GM18873 (cell line): Measurements from ENCODE around the gene FSTL1.

Experiments used
- ATAC-seq: cut with Tn5 transposase; IDR thresholded peaks from one replicate; pipeline ENCODE4 v1.9.1; 2021; ENCODE audit warnings: mild to moderate bottlenecking, moderate library complexity, moderate number of reproducible peaks; ENCODE audit not compliant: unreplicated experiment, low FRiP score

The FSTL1 gene

DNA sequence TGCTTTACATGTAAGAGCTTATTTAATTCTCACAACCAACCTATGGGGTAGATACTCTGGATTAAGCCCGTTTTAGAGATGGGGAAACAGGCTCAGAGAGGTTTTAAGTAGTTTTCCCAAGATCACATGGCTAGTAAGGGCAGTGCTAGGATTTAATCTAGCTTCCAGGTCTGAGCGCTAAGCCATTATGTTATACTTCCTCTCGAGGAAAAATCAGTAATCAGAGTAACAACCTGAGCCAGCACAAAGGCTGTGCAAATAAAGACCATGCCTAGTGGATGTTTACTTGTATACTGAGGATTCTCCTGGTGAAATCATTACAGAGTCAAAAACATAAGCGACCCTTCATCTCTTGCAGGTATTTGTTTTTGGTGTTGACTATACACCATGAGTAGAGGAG is 9.0 kb downstream of the FSTL1 start:
- no peak for ATAC-seq

DNA sequence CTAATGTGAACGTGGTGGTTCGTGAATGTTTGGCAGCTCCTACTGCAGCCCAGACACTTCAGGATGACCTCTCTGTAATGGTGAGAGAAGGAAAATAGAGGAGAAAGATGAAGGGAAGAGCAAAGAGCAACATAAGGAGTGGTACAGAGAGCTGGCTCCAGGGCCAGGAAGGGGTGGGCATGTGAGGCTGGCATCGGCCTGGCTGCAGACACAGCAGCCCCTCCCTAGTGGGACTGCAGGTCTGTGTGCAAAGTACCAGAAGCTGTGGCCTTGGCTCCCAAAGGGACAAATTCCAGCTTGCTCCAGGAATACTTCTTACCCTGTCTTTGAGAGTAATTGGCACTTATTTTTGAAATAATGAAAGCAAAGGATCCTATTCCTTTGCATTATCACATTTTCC is 10.0 kb downstream of the FSTL1 start:
- no peak for ATAC-seq

DNA sequence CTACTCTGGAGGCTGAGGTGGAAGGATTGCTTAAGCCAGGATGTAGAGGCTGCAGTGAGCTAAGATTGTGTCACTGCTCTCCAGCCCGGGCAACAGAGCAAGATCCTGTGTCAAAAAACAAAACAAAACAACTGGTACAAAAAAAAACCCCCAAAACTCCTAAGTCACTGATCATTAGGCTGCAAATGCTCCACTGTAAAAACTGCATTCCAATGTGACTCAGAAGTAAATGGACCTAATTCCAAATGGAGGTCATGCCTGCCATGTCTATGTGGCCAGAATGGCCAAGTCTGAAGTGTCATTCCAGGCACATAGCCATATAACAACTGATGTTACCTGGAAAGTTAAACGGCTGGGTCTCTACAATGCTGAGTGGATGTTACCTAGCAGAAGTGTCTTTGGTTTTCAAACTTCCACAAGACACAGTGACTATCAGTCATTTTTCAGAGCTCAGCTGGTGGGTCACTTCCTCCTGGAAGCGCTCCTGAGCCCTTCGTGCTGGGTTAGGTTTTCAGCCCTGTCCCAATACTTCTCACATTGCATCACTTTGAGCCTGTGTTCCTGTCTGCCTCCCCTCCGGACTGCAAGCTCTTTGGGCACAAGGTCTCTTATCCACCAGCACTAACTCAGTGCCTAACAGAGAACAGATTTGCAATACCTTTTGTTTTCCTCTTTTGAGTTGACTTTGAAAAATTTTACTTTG is 10.6 kb downstream of the FSTL1 start:
- no peak for ATAC-seq

DNA sequence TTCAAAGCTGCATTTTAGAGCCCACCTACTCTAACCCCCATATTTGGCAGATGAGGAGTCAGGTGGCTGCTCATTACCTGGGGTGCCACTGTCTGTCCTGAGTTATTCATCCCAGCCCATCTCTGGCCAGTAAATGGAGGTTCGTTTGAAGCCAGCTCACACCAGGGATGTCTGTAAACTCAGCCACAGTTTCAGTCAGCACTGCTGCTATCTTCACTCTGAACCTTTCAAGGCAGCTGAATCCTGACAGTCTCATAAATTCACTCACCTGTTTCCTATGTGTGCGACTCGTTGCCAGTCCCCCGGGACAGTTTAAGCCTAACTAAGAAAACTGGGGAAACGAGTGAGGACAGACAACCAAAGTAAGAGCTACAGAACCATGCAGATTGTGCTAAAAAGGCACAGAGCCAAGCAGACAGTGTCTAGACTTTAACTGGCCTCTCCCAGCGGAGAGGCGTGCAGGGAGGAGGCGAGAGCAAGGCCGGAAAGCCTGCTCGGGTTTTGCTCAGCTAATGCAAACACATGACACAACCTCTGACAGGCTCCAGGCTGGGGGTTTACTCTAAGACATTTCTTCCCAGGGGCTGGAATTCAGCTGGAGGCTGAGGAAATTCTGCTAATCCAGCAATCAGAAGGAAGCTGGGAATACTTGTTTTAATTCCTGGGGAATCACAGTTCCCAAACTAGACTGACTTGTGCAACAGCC is 12.0 kb downstream of the FSTL1 start:
- ATAC-seq: no peak

DNA sequence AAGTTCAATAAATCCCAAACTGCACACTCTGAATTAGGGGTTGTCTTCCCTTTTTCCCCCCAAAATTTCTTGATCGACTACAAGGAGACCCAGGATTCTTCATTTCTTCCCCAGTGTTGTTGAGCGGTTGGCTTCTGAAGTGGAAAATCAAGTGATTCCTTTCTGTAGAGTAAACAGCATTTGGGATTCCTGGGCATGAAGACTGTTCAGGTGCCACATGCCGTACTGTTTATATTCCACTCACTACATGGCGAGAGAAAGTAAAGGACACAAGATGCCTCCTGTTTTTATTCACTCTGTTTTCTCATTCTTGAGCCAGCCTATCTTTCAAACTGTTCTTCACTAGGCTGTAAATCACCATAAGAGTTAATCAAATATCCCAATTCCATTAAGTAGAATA is 12.6 kb downstream of the FSTL1 start:
- ATAC-seq: no peak

DNA sequence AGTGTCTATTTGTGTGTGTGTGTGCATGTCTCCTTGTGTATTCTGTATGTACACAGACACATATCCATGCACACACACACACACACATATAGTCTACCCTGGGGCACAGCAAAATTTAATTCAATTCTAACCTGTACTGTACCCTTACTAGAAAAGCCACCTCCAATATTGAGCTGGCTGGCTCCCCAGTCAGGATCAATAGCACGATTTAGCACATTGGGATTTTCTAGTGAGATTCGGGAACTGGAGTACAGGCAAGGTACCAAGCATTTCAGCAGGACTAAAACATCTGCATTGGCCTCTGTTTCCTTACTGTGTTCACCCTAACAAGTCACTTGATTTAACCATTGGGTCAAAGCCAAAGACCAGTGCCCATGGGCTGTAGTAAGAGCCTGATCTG is 13.2 kb downstream of the FSTL1 start:
- no peak for ATAC-seq

DNA sequence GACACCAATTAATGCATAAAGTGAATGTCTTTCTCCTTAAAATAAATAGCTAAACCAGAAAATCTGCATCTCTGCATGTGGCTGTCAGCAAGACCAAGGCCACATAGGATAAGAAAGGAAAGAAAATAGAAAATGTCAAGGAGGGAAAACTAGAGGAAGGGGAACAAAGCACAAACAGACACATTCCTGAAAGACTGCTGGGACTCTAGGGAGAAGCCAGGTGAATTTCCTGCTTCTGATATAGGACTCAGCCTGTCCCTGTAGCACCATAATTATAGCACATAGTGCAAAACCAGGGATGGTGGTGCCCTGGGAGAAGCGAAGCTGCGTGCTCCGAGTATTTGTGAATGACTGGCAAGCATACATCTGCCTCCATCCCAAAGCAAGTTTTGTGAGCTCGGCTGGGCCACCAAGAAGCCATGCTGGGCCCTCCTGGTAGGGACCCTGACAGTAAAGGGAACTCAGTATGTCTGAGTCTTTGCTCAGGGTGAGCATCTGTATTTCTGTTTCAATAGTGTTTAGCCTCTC is 14.2 kb downstream of the FSTL1 start:
- no peak for ATAC-seq

DNA sequence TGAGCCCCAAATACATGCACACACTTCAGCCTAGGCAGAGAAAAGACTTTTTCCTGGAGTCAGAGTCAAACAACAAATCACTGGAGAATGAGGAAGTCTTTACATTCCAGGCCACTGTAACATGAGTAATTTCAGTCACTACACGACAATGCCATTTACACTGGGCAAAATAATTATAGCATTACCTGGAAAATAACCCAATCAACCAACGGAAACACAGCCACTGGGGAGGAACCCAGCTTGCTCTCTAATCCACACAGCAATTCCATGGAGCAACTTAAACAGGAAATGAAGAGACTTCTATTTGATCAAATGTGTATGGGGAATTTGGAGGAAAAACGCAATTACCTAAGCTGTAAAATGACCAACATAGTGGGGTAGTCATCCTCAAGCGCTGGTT is 15.2 kb downstream of the FSTL1 start:
- no peak for ATAC-seq

DNA sequence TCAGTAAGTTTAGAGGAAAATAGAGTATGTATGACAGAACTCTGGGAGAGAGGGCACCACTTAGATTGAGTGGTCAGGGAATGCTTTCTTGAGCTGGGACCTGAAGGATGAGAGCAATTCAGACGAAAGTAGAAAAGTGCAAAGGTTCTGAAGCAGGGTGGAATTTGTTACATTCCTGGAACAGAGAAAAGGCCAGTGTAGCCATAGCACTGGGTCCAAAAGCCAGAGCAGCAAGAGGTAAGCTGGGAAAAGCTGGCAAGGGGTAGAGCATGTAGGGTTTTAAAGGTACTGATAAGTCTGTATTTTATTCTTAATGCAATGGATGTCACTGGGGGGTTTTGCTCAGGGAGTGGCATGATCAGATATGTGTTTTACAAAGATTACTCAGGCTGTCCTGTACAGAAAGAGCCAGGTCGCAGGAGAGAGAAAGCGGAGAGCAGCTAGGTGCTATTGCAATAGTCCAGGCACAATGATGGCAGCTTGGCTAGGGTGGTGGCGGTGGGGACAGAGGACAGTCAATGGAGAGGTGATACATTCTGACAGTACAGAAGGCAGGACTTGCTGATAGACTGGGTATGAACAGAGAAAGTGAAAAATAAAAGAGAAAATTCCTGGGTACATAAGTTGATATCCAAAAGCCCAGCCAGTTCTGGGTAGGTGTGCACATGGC is 17.0 kb downstream of the FSTL1 start:
- no peak for ATAC-seq

DNA sequence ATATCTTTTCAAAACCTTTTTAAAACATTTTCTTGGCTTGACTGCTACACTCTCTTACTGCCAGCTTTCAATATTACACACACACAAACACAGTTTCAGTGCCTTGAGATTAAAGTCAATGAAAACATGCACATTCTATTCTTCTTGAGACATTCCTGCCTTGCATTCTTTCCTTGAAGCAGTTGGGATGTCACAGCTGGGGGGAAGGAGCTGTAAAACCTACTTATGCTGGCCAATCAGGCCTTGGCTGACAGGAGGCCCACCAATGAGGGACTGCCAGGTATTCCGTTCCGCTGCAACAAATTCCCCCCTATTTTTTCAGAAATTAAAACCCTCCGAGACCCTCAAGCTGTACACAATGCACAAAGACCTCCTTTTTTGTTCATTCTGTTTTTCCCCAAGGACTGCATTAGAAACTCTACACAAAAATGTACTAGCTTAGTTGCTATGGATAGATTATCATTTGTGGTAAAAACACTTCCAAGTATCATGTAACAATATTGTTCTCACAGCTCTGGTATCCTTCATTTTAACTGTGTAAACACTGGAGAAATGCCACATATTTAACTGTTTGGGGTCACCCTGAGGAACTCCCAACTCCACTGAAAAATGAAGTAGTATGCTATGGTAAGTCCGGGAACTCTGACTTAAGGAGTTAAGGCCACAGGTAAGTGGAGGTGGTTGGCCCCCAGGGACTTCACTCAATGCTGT is 18.5 kb downstream of the FSTL1 start:
- ATAC-seq: no peak

DNA sequence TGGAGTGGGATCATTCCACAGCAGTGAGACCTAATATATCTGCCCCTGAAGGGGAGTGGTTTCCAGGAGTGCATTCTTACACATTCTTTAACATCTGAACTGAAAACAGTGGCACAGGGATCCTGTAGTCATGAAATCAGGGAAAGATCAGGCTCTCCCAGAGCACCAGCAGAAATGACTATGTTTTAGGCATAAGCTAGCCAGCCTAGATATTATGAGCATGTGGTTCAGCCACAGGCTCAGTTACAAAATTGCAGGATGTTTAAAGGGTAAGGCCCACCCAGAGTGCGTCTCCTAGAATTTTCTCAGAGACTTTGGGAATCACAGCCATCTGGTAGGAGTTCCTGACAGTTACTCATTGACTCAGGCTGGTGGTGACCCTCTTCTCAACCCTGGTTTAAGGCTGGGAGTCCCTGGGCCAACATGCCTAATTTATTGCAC is 20.9 kb downstream of the FSTL1 start:
- ATAC-seq: no peak

DNA sequence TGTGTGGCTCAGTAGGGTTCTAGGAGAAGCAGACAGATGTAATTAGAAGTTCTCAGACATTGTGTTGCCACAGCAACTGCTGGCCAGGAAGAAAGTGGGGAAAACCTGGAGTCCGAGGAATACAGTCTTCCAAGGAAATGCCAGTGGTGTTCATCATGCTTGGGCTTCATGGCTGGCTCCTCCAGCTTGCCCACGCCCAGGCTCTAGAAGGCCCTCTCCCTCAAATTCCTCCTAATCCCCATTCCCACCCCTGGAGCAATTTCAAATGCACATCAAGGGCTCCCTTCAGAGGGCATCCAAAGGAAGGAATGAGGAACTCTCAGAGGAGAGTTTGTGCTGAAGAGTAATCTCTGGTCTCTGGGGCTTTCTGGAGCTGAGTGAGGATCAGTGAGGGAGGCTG is 21.9 kb downstream of the FSTL1 start:
- no peak for ATAC-seq

DNA sequence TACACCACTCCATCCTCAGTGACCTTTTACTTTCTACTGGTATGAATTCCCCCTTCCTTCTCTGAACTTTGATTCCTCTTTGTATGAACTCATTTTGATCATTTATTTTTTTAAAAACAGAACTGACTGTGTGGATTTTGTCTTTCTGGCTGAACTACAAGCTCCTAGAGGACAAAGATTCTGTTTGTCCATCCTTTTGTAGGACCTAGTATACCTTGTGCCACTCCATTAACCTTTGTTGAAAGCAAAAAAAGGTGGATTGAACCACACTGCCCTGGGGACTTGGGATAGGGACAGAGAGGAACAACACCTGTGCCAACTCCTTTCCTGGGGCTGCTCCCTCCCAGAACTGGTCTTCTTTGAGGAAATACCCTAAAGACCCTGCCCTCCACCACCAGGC is 23.6 kb downstream of the FSTL1 start:
- no peak for ATAC-seq

DNA sequence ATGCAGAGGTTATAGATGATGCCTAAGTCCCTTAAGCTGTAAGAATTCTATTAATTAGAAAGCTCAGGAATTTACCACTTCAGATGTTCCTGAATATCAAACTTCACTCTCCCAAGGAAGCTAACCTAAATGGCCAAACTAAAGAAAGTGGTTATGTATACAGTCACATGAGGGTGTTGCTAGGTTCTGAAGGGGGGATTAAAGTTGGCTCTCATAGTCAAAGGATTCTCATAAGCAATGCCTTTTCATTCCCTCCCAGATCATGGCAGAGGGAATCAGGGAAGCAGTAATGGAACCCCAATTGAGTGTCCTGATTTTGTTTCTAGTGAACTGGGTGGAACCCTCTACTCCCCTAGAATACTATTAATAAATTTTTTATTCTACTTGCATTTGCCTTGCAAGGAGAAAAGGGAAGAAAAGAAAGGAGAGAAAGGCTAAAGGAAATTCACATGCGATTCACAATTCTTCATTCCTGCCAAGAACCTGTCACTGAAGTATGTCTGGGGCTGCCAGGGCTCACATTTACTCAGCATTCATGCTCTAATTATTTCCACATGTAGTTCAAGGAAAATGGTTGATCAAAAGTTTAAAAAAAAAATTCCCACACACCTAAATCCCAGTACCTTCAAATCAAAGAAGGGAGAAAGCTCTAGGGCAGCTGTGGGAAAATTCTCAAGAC is 25.1 kb downstream of the FSTL1 start:
- ATAC-seq: no peak

DNA sequence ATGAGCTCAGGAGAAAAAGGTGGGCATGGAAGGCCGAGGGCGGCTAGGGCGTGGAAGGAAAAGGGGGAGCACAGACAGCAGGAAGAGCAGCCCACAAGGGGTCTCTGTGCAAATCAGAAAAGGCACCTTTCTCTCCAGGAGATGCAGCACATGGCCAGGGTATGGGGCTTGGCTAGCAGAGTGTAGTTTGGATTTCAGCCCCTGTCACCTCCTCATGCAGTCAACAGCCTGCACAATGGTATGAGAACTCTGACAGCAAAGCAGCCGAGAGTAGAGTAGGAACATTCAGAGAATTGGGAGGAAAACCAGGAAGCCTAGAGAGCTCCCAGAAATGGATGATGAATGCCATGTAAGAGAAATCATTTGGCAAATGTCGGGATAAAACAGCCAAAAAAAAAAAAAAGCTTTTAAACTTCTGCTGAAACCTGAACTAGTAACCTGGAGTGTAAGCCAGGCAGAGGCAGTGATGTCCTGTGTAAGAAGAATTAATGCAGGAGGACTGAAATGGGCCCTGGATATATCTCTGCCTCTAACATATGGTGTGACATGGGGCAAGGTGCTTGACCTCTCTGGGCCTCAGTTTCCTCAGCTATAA is 25.7 kb downstream of the FSTL1 start:
- ATAC-seq: no peak

DNA sequence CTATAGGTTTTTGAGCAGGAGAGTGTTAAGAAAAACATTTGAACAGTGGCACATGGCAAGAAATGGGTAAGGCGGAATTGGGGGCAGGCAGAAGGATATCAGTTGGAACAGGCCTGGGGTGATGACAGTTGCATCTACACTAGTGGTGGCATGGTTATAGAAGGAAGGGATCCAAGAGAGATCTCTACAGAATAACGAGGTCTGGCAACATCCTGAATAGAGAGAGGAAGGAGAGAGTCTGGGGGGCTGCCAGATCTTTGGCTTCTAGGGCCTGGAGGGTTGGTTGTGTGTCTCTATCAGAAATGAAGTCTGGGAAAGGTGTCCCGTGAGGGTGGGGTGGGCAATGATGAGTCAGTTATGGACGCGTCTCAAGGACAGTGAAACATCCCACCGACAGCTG is 26.3 kb downstream of the FSTL1 start:
- no peak for ATAC-seq

DNA sequence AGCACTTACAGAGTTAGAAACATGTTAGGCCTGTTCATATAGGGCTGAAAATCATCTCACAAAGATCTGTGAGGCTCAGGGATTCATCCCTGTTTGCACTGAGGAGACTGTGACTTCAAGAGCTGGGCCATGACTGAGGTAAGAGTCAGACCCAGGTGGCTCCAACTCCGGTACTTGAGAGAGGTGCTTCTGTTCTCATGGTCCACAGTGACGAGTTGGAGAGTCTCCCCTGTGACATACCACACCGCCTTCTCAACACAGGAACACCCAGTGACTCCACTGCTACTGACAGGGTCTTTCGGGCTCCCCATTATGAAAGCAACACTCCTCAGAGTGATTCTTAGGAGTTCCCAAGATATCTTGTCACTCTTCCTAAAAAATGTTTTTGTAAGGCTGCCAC is 27.4 kb downstream of the FSTL1 start:
- no peak for ATAC-seq

DNA sequence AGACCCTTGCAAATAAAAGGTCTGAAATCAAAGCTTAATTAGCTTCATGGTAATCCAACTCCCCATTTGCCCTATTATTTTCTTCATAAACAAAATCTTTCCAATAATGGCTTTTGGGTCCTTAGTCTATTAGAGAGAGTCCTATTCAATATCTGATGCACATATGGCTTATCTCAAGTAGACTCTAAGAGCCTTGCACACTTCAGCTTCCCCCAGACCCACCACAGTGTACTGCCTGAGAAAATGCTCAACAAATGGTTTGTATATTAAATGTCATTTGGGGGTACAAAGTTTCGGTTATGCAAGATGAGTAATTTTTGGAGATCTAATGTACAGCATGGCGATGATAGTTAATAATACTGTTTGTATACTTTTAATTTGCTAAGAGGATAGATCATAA is 28.9 kb downstream of the FSTL1 start:
- no peak for ATAC-seq

DNA sequence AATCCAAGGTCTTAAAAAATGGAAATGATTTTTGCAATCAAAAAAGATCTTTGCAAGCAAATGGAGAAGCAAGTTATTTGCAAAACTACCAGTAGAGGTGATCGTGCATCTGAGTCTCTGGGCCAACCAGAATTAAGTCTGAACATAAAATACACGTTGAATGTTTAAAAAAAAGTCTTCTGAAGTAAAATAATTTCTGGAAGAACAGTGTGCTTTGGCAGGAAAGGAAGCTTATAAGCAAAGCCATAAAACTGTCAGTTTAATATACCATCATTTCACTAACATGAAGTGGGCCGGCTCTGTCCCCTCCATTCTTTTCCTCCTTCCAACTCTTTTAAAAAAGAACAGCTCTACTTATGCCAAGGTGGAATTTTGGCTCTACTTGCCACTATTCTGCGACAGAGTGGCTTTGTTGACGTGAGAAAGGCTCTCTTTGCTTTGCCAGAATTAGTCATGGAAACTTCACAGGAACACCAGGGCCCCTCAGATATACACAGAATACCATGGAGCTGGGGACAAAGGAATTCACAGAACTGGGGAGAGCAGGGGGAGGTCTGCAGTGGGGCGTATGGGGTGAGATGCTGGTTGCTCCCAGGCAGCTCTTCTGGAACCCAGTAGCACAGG is 29.8 kb downstream of the FSTL1 start:
- no peak for ATAC-seq

DNA sequence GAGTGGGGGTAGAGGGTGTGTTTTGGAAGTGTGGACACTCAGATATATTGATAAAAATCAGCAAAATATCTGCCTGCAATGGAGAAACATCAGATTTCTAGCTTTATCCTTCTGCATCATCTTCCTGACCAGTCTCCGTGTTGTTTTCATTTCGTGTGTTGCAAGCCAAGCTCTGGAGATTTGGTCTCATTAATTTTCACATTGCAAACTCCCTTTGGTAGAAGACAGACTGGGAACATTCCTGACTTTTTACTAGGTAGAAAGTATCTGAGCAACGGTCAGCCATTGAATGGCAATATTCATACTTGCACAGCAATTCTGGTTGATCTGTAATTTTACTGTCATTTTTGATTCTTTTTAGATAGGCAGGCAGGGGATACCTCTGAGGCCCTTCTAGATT is 30.4 kb downstream of the FSTL1 start:
- ATAC-seq: no peak
